ENCODE measurements around the gene PHF2.

PHF2 gene

DNA sequence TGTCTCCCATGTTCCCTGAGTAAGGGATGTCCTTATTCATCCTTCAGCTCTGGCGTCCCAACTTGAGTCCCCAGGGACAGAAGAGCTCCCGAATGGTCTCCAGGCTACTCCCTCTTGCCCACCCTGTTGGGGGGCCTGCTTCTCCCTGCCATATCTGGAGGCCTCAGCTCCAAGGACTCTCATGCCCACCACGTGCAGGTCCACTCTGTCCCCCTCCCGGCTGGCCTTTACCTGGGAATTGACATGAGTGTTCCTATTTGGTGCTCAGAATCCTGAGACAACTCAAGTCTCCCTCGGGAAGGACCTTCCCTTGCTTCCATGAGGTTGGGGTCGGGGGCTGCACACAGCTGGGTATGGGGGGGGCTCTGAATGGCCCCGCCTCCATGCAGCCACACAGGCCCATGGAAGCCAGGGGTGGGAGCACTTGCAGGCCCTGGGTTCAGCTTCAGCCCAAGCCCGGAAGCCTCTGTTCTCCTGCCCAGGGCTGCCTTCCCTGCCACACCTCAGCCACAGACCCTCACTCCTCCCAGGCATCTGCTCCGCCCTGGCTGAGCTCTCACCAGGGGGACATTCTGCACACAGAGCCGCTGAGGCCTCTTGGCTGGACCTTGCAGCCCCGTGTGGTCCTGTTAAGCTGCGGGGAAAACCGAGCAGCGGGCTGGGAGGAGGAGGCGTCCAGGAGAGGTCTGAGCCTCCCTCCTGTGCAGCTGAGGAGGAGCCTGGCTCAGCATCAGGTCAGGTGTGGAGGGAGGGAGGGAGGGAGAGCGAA lies 121.9 kb downstream of the PHF2 start:
- DNase-seq: no peak
- Histone ChIP-seq H3K36me3 (no peaks in the 10 kb centered on the region), H3K4me1 (no peaks in the 10 kb centered on the region), H3K4me3 (no peak overlapping the region), H3K9me3 (peaks cover 0 to 23% (median 8%) of the 10 kb centered on the region in 3 donors), H3K27me3 (no peaks in the 10 kb centered on the region), H3K27ac (no peak overlapping the region)
- intact Hi-C loops (cut with DNase I; ENCODE audit: low total_unique reads): no loop called here
- TF ChIP-seq, protein P1, sequence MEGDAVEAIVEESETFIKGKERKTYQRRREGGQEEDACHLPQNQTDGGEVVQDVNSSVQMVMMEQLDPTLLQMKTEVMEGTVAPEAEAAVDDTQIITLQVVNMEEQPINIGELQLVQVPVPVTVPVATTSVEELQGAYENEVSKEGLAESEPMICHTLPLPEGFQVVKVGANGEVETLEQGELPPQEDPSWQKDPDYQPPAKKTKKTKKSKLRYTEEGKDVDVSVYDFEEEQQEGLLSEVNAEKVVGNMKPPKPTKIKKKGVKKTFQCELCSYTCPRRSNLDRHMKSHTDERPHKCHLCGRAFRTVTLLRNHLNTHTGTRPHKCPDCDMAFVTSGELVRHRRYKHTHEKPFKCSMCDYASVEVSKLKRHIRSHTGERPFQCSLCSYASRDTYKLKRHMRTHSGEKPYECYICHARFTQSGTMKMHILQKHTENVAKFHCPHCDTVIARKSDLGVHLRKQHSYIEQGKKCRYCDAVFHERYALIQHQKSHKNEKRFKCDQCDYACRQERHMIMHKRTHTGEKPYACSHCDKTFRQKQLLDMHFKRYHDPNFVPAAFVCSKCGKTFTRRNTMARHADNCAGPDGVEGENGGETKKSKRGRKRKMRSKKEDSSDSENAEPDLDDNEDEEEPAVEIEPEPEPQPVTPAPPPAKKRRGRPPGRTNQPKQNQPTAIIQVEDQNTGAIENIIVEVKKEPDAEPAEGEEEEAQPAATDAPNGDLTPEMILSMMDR (IDR thresholded peaks at IDR 0.05): no peak

DNA sequence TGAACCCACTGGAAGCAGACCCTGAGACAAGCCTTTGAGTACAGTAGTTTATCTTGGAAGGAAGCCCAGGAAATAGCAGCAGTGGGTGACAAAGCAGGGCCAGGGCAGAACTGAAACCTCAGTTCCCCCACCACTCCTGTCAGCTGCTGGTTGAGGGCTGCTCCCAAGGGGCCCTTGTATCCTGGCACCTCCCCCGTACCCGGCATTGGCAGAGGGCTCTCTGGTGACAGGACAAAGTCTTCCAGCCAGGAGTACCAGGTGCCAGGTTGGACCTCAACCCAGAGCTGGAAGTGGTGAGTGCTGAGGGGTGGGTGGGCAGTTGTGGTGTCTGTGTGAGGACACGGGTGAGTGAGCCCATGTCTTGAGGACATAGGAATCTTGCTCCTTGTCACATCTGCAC lies 123.3 kb downstream of the PHF2 start:
- intact Hi-C loops (cut with DNase I; ENCODE audit: low total_unique reads): no loop called here
- no peaks in the 10 kb centered on the region for H3K27me3 ChIP-seq
- no peak overlapping the region for H3K27ac ChIP-seq
- TF ChIP-seq, protein P1 (IDR thresholded peaks at IDR 0.05): no peak
- H3K36me3 ChIP-seq: no peaks in the 10 kb centered on the region
- DNase-seq: no peak
- H3K4me3 ChIP-seq: no peak overlapping the region
- no peaks in the 10 kb centered on the region for H3K4me1 ChIP-seq
- H3K9me3 ChIP-seq: peaks cover 0 to 23% (median 8%) of the 10 kb centered on the region in 3 donors

DNA sequence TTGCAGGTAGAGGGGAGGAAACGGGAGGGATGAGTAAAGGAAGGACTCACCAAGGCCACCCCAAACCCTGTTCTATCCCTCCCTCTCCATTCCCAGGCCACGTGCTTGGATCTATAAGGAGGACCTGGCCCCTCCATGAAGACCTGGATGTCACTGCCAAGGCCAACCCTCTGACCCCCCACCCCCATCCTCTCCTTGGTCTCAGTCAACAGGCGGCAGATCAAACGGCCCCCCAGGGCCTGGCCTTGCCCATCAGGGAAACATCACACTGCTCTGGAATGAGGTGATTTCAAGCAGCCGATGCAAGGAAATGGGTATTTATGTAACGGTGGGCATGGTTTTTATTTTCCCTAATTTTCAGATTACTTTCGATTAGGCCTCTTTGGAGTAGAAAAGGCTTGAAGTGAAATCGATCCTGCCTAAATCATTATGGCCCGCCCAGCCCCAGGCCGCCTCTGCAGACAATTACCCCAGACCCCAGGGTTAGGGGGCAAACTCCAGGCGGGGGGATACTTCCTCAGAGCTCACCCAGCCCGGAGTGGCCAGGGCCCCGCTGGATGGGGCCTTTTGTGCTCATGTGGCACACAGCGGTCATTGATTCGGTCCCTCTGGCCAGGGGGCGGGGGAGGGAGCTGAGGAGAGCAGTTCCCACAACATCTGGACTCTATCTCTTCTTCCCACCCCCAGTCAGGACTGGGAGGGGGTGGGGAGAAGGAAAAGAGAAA lies 125.3 kb downstream of the PHF2 start:
- H3K9me3 ChIP-seq: peaks cover 0 to 28% (median 8%) of the 10 kb centered on the region in 3 donors
- no peak overlapping the region for H3K27ac ChIP-seq
- no peaks in the 10 kb centered on the region for H3K36me3 ChIP-seq
- H3K27me3 ChIP-seq: no peaks in the 10 kb centered on the region
- no peaks in the 10 kb centered on the region for H3K4me1 ChIP-seq
- H3K4me3 ChIP-seq: no peak overlapping the region
- DNase-seq: no peak
- TF ChIP-seq, protein P1 (IDR thresholded peaks at IDR 0.05): no peak
- intact Hi-C loops (cut with DNase I; ENCODE audit: low total_unique reads): no loop called here

DNA sequence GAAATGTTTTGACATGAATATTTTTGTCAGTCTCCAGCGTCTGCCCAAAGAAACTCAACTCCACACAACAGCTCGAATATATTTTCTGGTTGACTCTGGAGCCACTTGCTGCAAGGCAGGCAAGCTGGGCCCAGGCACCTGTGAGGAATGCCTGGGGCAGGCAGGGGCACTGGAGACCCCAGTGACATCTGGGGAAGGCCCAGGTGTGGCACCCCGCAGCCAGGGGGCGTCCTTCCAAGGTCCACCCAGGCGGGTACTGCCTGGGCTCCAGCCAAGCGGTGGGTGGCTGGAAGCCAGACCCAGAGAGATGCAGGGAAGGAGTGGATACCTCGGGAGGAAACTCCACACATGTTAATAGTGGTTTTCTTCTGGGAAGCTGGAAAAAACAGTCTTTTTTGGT lies 125.9 kb downstream of the PHF2 start:
- Histone ChIP-seq H3K4me1 (no peaks in the 10 kb centered on the region), H3K27me3 (no peaks in the 10 kb centered on the region), H3K4me3 (no peak overlapping the region), H3K36me3 (no peaks in the 10 kb centered on the region), H3K9me3 (peaks cover 0 to 28% (median 8%) of the 10 kb centered on the region in 3 donors), H3K27ac (no peak overlapping the region)
- intact Hi-C loops (cut with DNase I; ENCODE audit: low total_unique reads): no loop called here
- TF ChIP-seq, protein P1 (IDR thresholded peaks at IDR 0.05): no peak
- DNase-seq: no peak

DNA sequence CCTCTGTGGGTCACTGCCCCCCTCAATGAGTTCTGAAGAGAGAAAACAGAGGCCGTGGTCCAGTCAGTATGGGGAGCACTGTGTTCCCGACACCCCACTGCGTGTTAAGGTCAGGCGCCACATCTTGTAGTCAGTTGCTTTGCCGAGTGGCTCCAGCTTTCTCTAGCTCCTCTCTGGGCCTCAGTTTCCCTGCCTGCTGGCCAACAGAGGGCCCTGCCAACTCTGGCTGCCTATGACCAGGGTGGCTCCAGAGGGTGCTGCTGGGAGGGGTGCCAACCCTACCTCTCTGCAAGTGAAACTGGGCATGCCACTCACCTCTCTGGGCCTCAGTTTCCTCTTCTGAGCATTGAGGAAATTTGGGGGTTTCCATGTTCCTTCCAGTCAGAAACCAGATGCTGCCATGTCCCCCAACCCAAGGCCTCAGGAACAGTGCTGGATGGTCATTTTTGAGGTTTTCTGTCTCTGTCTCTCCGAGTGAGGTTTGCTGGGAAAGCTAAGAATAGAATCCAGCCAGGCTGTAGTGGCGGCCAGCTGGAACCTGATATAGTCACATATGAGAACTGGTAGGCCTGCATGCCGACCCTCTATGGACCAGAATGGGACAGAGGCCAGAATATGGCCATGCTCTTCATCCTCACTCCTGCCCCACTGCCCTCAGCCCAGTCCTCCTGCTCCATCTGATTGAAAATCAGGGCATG lies 132.1 kb downstream of the PHF2 start:
- no peak for DNase-seq
- Histone ChIP-seq H3K36me3 (no peaks in the 10 kb centered on the region), H3K4me3 (no peak overlapping the region), H3K9me3 (peaks cover 0 to 8% (median 5%) of the 10 kb centered on the region in 3 donors), H3K4me1 (no peaks in the 10 kb centered on the region), H3K27ac (no peak overlapping the region), H3K27me3 (no peaks in the 10 kb centered on the region)
- intact Hi-C loops (cut with DNase I; ENCODE audit: low total_unique reads): no loop called here
- TF ChIP-seq, protein P1 (IDR thresholded peaks at IDR 0.05): no peak

Measured in tibial artery (tissue), 4 donors.